Activated CD8-positive, alpha-beta memory T cell treated with anti-CD3 and anti-CD28 coated beads for 4 hours (primary cell): ENCODE measurements around the gene NDUFA8.
"Not testable (repeated sequence)": the region's sequence is repeated elsewhere in the genome, so short reads cannot be mapped to it uniquely, and the experiment has no call there.

Source experiments
- DNase-seq, 2 donors: peaks; one replicate each; pipeline ENCODE4 v3.0.0-alpha.2; 2020; ENCODE audit warnings: low read depth in 2 of 2

Gene NDUFA8

DNA sequence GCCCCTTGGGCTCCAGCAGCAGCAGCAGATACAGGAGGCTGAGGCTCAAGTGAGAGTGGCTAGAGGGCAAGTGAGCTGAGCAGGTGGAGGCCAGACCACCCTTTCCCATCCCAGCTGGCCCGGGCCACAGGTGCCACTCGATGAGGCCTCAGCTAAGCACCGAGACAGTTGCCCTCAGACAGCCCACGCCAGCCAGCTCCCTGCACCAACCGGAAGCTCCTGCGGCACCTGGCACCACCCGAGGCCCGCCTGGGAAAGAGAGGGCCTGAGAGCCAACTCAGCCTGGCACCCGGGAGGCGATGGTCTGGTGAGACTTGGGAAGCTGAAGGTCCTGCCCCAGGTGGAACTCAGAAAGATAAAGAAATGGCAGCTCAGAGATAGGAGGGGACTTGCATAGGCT, 38.2 kb downstream of the NDUFA8 start:
- DNase-seq = no peak

DNA sequence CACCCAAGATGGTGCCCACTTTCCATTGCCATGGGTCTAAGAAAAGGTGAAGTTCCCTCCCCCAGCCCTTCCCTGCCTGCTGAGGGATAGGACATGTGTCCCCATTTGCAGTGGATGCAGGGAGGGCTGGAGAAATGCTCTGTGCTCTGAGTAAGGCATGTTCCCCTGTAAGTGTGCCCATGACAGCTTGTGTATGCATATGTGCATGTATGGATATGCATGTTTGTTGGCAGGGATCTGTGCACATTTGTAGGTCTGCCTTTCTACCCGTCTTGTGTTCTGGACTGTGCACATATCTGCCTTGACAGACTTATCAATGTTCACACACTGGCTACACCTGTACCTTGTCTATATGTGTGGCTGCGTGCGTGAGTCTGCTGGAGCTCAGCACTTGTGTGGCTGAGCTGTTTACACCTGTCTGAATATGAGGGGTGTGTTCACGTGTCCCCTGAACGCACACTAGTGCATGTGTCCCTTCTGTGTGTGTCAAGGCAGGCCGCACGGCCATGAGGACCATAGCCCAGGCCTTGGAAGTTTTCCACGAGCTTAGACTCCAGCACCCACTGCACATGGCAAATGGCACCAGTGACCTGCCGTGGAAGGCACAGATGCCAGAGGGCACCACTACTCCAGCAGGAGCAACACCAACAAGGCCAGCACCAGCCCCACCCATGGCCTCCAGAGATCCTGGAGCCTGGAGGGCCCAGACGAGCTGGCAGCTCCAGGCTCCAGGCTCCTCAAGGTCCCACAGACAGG, 39.1 kb downstream of the NDUFA8 start:
- no peak for DNase-seq

DNA sequence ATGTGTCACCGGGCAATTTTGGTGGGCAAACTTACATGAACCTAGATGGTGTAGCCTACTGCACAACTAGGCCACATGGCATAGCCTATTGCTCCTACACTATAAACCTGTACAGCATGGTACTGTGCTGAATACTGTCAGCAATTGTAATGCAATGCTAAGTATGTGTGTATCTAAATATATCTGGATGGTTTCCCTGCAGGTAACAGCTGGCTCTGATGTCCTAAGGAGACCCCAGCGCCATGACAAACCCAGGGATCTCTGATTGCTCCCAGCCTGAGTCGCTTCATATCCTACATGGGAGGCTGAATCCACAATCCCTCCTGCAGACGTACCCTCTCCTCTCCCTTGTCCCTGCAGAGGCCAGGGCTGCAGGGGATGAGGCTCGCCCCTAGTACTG, 39.9 kb downstream of the NDUFA8 start:
- no peak for DNase-seq

DNA sequence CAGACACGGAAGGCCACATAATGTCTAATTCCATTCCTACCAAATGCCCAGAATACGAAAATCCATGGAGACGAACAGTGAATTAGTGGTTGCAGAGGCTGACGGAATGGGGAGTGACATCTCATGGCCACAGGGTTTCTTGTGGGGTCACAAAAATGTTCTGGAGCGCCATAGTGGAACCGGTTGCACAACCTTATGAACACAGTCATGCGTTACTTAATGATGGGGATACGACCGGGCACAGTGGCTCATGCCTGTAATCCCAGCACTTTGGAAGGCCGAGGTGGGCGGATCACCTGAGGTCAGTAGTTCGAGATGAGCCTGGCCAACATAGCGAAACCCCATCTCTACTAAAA, 40.4 kb downstream of the NDUFA8 start:
- DNase-seq = no peak

DNA sequence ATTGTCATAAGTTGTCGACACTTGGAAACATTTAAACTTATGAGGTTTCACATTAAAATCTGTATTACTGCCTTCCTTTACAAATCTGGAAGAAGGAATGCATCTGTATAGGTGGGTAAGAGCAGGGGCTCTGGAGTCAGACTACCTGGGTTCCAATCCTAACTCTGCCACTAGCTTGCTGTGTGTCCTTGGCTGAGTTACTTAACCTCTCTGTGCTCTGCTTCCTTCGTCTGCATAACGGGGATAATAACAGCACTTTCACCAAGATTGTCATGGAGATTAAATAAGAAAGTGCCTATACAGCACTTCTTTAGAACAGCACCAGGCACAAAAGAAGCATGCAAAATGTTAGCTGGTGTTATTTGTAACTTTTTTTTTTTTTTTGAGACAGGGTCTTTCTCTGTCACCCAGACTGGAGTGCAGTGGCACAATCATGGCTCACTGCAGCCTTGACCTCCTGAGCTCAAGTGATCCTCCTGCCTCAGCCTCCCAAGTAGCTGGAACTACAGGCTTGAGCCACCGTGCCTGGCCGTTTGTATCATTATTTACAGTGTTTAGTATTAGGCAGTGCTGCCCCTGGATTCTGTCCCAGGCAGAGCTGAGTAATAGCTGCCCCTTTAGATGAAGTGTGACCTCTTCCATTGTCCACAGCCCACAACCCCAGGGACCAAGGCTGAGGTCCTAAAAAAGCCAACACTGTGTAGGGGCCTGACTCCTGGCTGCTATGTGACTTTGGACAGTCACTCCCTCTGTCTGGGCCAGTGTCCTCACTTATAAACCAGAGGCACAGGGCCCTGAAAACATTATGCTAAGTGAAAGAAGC, 41.0 kb downstream of the NDUFA8 start:
- no peak for DNase-seq

DNA sequence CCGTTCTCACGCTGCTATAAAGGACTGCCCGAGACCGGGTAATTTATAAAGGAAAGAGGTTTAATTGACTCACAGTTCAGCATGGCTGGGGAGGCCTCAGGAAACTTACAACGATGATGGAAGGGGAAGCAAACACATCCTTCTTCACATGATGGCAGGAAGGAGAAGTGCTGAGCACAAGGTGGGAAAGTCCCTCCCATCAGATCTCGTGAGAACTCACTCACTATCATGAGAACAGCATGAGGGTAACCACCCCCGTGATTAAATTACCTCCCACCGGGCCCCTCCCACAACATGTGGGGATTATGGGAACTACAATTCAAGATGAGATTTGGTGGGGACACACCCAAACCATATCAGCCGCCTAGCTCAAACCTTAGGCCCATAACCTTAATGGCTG, 42.3 kb downstream of the NDUFA8 start:
- DNase-seq = not testable (repeated sequence)

DNA sequence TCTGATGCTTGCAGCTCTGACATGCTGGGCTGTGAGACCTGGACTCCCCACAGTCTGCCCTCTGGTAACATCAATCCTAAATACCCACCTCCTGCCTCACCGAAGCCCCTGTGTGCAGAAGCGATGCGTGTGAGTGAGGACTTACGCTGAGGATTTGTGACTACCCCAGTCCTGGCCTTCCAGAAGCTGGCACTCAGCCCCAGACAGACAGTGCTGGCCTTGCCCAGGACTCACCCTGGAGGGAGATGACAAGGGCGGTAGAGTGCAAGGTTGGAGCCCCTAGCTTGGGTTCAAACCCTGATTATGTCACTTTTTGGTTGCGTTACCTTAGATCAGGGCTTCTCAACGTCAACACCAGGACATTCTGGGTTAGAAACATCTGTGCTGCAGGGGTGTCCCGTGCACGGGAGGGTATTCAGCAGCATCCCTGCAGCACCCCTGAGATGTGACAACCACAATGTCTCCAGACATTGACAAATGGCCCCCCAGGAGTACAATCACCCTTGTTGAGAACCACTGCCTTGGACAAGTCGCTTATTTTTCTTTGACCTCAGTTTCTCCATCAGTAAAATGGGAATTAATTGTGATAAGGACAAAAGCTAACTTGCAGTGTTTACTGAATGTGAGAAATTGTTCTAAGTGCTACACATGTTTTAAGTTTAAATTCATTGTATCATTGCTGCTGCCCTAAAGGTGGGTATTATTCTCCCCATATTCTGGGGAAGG, 43.0 kb downstream of the NDUFA8 start:
- DNase-seq = no peak

DNA sequence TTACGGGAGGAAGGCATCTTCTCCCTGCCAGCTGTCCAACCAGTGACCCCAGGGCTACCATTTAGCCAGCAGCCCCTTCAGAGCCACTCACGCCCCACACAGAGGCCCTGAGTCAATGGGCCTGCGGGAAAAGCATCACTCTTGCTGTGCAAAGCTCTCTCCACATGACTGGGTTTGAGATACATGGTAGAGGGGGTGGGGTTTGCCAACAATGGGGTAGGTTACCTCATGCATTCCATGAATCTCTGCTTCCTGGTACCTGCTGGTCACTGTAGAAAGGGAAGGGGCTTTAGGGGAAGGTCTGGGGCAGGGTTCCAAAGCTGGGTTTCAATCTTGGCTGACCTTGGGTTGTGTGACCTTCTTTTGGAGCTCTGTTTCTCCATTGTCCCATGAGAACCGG, 43.5 kb downstream of the NDUFA8 start:
- no peak for DNase-seq

DNA sequence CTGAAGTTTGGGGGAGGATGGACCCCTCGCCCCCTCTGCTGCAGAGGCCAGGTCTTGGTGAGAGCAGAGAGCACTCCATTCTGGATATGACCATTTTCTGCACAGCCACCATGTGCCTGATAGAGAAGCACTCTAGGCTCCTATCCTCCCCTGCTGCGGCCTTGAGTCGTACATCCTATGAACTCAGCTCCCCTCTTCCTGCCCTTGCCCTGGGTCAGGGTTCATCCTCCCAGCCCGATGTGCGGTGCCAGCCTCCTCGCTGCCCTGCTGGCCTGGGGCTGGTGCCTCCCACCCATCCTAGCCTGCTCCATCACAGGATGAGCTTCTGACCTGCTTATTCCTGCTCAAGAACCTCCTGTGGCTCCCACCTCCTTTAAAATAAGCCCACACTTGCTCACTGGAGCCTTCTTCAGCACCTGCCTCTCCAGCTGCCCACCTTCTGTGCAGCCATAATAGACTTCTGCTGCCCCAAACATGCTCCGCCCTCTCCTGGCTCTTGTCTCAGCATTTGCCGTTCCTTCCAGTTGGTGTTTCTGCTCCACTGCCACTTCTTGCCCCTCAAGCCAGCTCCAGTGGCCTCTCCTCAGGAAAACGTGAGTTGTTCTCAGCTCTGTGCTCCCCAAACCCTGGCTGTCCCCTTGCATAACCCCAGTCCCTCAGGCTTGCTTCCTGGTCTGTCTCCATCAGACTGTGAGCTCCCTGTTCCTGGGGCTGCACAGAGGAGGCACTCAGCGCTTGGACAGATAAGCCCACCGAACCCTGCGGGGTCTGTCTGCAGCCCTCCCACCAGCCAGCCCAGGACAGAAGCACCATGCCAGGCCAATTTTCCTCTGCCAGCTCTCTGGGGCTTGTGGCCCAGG, 44.2 kb downstream of the NDUFA8 start:
- no peak for DNase-seq

DNA sequence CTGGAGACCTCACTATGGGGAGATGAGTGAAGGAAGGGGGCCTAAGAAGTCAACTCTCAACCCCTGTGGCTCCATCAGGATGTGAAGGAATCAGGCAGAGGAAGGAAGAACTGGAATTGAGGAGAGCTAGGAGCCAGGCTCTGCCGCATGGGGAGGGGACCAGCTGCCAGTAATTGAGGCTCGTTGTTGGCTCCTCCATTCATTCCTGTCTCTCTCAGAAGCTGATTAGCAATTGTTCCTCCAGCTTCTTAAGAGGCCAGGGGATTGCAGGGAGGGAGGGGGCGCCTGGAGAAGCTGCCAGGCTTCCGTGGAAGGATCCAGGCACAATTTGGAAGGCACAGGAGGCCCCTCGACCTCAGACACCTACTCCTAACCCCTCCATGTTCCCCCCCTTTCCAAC, 46.0 kb downstream of the NDUFA8 start:
- DNase-seq = no peak

DNA sequence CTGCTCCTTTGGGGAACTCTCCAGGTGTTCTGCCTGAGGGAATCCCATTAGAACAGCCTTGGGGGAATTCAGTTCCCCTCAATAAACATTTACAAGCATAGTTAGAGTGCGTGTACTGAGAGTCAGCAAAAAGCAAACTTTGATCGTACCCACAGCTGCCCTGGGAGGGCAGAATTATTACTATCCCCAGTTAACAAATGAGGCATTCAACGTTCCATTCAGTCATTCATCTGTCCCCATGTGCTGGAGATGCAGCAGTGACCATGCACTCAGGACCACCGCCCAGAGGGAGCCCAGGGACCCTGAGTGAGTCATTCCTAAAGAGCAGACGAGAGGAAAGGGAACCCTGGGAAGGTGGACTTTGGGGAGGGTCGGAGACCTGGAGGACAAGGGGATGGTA, 47.3 kb downstream of the NDUFA8 start:
- DNase-seq = no peak

DNA sequence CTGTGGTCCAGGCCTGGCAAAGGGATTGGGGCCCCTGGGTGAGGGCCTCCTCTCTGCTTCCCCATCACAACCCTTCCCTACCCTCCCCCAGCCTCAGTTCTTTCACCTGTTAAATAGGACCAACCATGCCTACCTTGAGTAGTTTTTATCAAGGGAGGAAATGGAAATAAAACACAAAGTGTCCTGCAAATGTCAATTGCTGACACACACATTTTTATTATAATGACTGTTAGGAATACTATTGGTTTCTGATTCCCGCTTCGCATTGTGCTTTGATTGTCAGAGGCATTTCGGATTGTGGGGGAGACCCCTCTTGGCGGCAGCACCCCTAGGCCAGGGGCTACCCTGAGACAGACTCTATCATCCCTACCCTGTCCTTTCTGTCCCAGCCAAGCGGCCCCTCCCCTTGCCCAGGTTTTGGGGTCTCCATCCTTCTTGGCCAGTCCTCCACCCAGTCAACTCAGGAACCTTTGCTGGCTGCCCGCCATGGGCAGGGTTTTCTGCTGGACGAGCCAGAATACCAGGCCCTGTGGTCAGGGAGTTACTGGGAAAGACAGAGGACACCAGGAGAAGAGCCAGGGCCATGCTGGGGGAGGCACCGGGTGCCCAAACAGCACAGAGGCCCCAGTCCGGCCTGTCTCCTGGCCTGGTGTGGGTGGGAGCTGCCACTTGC, 48.0 kb downstream of the NDUFA8 start:
- DNase-seq = no peak

DNA sequence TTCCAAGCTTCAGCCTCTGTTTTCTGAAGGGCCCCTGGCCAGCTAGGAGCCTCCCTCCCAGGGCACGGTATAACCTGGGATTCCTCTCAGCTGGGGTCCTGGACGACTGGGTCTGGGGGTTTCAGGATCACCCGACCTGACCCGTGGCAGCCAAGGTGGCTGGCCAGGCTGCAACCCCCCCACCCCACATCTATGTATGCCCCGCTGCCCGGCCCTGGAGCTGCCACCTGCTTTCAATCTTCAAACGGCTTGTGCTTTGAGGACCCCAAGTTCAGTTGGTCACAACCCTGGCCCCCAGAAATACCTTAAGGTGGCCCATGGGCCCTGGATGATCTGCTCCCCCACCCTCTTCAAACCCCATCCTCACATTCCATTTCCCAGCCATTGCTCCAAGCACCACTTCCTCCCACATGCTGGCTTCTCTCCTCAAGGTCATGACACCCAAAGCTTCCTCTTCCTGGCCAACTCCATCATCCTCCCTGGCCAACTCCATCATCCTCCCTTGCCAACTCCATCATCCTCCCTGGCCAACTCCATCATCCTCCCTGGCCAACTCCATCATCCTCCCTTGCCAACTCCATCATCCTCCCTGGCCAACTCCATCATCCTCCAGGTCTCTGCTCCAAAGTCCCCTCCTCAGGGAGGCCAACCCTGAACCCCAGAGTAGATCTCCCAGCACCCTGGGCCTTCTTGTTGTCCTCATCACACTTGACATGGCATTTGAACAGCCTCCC, 49.3 kb downstream of the NDUFA8 start:
- no peak for DNase-seq

DNA sequence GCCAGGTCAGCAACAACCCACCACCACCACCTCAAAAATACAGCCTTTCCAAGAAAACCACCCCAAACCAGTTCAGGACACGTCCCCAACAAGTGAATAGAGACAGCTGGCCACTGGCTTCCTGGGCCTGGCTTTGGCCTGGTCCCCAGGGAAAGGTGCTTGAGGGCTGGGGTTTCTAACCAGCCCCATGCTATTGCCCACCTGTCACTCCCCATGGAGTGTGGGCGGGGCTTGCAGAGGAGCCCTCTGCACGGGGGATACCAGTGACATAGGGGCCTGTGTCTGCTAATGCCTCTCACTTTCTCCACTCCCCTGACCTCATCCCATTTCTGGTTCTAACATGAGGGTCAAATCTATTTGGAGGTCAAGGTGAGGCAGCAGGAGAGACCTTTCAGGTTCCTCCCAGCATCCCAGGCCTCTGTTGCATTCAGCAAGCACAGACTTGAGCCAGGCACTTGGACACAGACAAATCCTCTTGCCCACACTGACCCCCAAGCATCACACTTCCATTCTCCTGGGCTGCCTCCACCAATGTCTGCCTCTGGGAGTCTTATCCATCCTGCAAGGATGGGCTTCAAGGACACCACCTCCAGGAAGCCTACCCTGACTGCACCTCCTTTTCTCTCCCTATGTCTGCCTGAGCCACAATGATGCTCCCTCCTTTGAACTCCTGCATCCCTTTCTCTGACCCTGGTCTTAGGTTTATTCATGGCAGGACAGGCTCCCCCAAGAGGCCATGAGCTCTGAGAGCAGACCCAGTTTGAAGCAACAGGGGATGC, 50.4 kb downstream of the NDUFA8 start:
- no peak for DNase-seq

DNA sequence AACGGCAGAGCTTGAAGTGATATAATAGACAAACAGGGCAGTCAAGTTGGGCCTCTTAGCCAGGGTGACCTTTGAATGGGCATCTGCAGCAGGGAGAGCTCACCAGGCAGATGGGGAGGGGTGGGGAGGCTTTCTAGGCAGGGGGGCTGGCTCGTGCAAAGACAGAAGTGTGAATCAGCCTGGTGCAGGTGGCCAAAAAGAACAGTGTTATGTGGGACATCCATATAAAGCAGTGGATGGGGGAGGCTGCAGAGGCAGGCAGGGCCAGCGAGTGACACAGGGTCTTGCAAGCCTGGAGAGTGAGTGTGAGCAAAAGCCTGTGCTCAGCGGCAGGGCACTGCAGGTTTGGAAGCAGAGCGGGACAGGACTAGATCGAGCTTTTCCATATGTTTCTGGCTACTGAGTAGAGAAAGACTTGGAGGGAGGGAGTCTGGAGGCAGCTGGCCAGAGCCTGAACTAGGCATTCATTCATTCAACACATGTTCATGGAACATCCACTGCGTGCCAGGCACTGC, 52.2 kb downstream of the NDUFA8 start:
- DNase-seq = no peak

DNA sequence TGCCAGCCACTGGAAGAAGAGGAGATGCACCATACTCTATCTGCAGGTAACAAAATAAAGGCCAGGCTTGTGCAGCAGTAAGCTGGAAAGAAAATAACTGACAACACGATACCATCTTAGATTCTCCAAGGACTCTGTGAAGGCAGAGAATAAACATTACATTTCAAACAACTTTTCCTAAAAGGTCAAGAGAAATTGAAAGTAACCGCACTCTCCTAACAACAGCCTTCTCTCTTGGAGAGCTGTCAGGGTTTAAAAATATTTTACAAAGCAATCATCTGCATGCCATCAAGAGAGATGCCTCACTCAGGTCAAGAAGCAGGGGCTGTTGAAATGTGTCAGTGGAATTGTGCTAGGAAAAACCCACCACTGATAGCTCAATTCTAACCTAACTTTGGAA, 53.0 kb downstream of the NDUFA8 start:
- DNase-seq = no peak

DNA sequence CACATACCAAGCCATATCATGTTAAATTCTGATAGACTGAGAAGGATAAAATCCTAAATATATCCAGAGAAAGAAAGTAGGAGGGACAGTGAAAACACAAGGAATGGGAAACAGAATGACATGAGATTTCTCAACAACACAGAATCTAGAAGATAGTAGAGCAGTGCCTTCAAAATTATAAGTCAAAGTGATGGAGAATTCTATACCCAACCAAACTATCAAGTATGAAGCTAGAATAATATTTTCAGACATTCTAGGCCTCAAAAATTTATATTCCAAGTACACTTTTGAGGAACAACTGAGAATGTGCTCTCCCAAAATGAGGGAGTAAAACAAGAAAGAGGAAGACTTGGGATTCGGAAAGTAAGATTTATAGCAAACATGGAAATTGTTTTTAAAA, 55.6 kb downstream of the NDUFA8 start:
- DNase-seq = no peak

DNA sequence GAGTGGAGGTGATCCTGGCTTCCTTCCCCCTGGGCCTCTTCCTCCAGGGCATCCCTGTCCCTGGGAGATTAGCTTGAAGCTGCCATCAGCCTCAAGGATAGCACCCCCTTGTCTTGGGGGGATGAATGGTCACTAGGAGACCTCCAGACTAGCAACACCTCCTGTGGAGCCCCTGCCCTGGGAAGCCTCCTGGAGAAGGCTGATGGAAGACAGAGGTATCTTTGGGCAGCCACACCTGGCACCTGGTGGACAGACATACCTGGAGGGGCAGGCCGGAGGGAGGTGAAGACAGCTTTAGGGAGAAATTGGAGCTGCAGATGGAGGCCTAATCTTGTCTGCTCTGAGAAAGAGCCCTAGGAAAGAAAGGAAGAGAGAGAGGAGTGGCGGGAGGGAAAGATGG, 57.4 kb downstream of the NDUFA8 start:
- DNase-seq = no peak

DNA sequence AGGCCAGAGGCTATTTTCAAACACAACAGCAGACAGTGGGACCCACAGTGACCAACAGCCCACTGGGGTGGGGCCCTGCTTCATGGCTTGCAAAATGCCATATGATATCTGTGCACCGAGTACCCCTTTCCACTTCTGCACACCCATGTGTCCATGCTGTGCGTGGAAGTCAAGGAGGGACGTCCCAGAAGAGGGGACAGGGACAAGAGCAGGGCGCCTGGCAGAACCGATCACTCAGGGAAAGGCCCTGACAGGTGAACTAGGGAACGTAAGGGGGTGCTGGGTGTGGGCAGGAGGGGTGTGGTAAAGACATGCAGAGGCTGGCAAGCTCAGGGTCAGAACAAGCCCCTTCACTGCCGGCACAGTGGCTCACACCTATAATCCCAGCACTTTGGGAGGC, 58.8 kb downstream of the NDUFA8 start:
- DNase-seq = no peak
